IPS-18c (cell line): Measurements from ENCODE around the gene PLCD1.

Source experiments
- H3K4me3 ChIP-seq: 2 replicates; pipeline ENCODE4 v1.7.0; 2013; ENCODE audit warnings: low read depth, mild to moderate bottlenecking, low read length, moderate library complexity; ENCODE audit not compliant: insufficient read depth
- H3K9me3 ChIP-seq: one replicate; pipeline ENCODE4 v1.6.1; 2013; ENCODE audit warnings: mild to moderate bottlenecking, low read length, moderate library complexity; ENCODE audit not compliant: control insufficient read depth, insufficient read depth

Gene PLCD1

GRCh38 chr3:37967260-37967881, 62.1 kb downstream of the PLCD1 start:
- H3K9me3 ChIP-seq: no peaks in the 10 kb centered on the region
- no peak overlapping the region for H3K4me3 ChIP-seq

GRCh38 chr3:37964716-37965115, 64.7 kb downstream of the PLCD1 start:
- Histone ChIP-seq H3K9me3 (no peaks in the 10 kb centered on the region), H3K4me3 (no peak overlapping the region)

GRCh38 chr3:37964146-37964545, 65.3 kb downstream of the PLCD1 start:
- no peaks in the 10 kb centered on the region for H3K9me3 ChIP-seq
- H3K4me3 ChIP-seq: no peak overlapping the region

- H3K9me3 ChIP-seq: no peaks in the 10 kb centered on the region
Measured at GRCh38 chr3:37963635-37964034, 65.8 kb downstream of the PLCD1 start.

GRCh38 chr3:37963016-37963415, 66.4 kb downstream of the PLCD1 start:
- H3K4me3 ChIP-seq: no peak overlapping the region
- no peaks in the 10 kb centered on the region for H3K9me3 ChIP-seq

More at GRCh38 chr3:37963635-37964034, 65.8 kb downstream of the PLCD1 start:
- H3K4me3 ChIP-seq: no peak overlapping the region

GRCh38 chr3:37961622-37962431, 67.6 kb downstream of the PLCD1 start:
- Histone ChIP-seq H3K4me3 (no peak overlapping the region), H3K9me3 (no peaks in the 10 kb centered on the region)

GRCh38 chr3:37957539-37957936, 71.9 kb downstream of the PLCD1 start:
- H3K9me3 ChIP-seq: no peaks in the 10 kb centered on the region
- no peak overlapping the region for H3K4me3 ChIP-seq
